SK-N-SH treated with all-trans-retinoic acid at 6 μM for 48 hours (cell line): ENCODE measurements around the gene RB1.

Experiments
- ATAC-seq: fragments of 200-7000 bp; cut with Tn5 transposase; 3 replicates; pipeline ENCODE4 v1.9.1; 2020; ENCODE audit warnings: mild to moderate bottlenecking, moderate library complexity
- ARNTL ChIP-seq: fragments of 450-650 bp; formaldehyde crosslinking; IDR thresholded peaks from 2 replicates; pipeline ENCODE4 v1.5.0; 2020; ENCODE audit warnings: low read depth, mild to moderate bottlenecking, moderate library complexity, borderline replicate concordance
- BACH2 ChIP-seq: fragments of 250-450 bp; sonication (Bioruptor Pico); IDR thresholded peaks from 2 replicates; pipeline ENCODE4 v1.9.0; 2021; ENCODE audit warnings: mild to moderate bottlenecking, borderline replicate concordance
- CREB5 ChIP-seq: fragments of 250-450 bp; sonication (Bioruptor Pico); IDR thresholded peaks from 2 replicates; pipeline ENCODE4 v1.5.1; 2020; ENCODE audit warnings: low read depth, mild to moderate bottlenecking, moderate library complexity
- CSDC2 ChIP-seq: fragments of 250-450 bp; sonication (Bioruptor Pico); IDR thresholded peaks from 2 replicates; pipeline ENCODE4 v1.5.0; 2020; ENCODE audit warnings: mild to moderate bottlenecking, moderate library complexity
- CSRNP3 ChIP-seq: fragments of 250-450 bp; sonication (Bioruptor Pico); IDR thresholded peaks from 2 replicates; pipeline ENCODE4 v1.5.1; 2021; ENCODE audit warnings: mild to moderate bottlenecking, moderate library complexity
- ESRRG ChIP-seq: fragments of 250-450 bp; sonication (Bioruptor Pico); IDR thresholded peaks from 2 replicates; pipeline ENCODE4 v1.6.1; 2021; ENCODE audit warnings: mild to moderate bottlenecking
- GLIS3 ChIP-seq: fragments of 250-450 bp; sonication (Bioruptor Pico); IDR thresholded peaks from 2 replicates; pipeline ENCODE4 v1.5.0; 2020; ENCODE audit warnings: mild to moderate bottlenecking, moderate library complexity
- ISL1 ChIP-seq: fragments of 250-450 bp; sonication (Bioruptor Pico); IDR thresholded peaks from 2 replicates; pipeline ENCODE4 v2.1.2; 2022; ENCODE audit warnings: mild to moderate bottlenecking, moderate library complexity
- OSR1 ChIP-seq: fragments of 250-450 bp; sonication (Bioruptor Pico); IDR thresholded peaks from 2 replicates; pipeline ENCODE4 v1.8.0; 2022; ENCODE audit warnings: moderate library complexity, mild to moderate bottlenecking, inconsistent platforms
- PATZ1 ChIP-seq: fragments of 250-450 bp; sonication (Bioruptor Pico); IDR thresholded peaks from 2 replicates; pipeline ENCODE4 v1.8.0; 2020; ENCODE audit warnings: mild to moderate bottlenecking, moderate library complexity, borderline replicate concordance
- PPARA ChIP-seq: fragments of 250-450 bp; sonication (Bioruptor Pico); IDR thresholded peaks from 2 replicates; pipeline ENCODE4 v1.5.0; 2020; ENCODE audit warnings: mild to moderate bottlenecking, borderline replicate concordance
- RARB ChIP-seq: fragments of 250-450 bp; sonication (Bioruptor Pico); IDR thresholded peaks from 2 replicates; pipeline ENCODE4 v1.8.0; 2021; ENCODE audit warnings: mild to moderate bottlenecking, moderate library complexity
- SNAI2 ChIP-seq: fragments of 250-450 bp; sonication (Bioruptor Pico); IDR thresholded peaks from 2 replicates; pipeline ENCODE4 v1.5.0; 2020; ENCODE audit warnings: mild to moderate bottlenecking, moderate library complexity
- TCF4 ChIP-seq: fragments of 250-450 bp; sonication (Bioruptor Pico); IDR thresholded peaks from 2 replicates; pipeline ENCODE4 v1.8.0; 2021; ENCODE audit warnings: mild to moderate bottlenecking, moderate library complexity, borderline replicate concordance
- TOX ChIP-seq: fragments of 250-450 bp; sonication (Bioruptor Pico); IDR thresholded peaks from 2 replicates; pipeline ENCODE4 v1.8.0; 2021; ENCODE audit warnings: mild to moderate bottlenecking, moderate library complexity, borderline replicate concordance
- TSHZ2 ChIP-seq: fragments of 250-450 bp; sonication (Bioruptor Pico); IDR thresholded peaks from 2 replicates; pipeline ENCODE4 v1.5.0; 2020; ENCODE audit warnings: mild to moderate bottlenecking, moderate library complexity
- ZC3H10 ChIP-seq: fragments of 250-450 bp; sonication (Bioruptor Pico); IDR thresholded peaks from 2 replicates; pipeline ENCODE4 v1.5.1; 2021; ENCODE audit warnings: mild to moderate bottlenecking, moderate library complexity
- ZFP3 ChIP-seq: fragments of 250-450 bp; sonication (Bioruptor Pico); IDR thresholded peaks from 2 replicates; pipeline ENCODE4 v1.5.0; 2020; ENCODE audit warnings: mild to moderate bottlenecking, moderate library complexity
- ZFP30 ChIP-seq: fragments of 450-650 bp; formaldehyde crosslinking; IDR thresholded peaks from 2 replicates; pipeline ENCODE4 v1.5.0; 2022; ENCODE audit warnings: mild to moderate bottlenecking, moderate library complexity
- ZNF565 ChIP-seq: fragments of 450-650 bp; formaldehyde crosslinking; conservative IDR thresholded peaks from 2 replicates; pipeline ENCODE4 v1.5.0; 2020; ENCODE audit warnings: low read depth, mild to moderate bottlenecking, moderate library complexity
- ZNF70 ChIP-seq: fragments of 450-650 bp; formaldehyde crosslinking; IDR thresholded peaks from 2 replicates; pipeline ENCODE4 v1.5.0; 2020; ENCODE audit warnings: mild to moderate bottlenecking, moderate library complexity
- ZNF8 ChIP-seq: fragments of 450-650 bp; formaldehyde crosslinking; IDR thresholded peaks from 2 replicates; pipeline ENCODE4 v1.5.0; 2020; ENCODE audit warnings: mild to moderate bottlenecking, moderate library complexity
- TF ChIP-seq, protein P1 (sequence below): fragments of 250-450 bp; sonication (Bioruptor Pico); IDR thresholded peaks from 2 replicates; pipeline ENCODE4 v1.8.0; 2021; ENCODE audit warnings: low read depth, mild to moderate bottlenecking, moderate library complexity, borderline replicate concordance

Gene RB1

DNA sequence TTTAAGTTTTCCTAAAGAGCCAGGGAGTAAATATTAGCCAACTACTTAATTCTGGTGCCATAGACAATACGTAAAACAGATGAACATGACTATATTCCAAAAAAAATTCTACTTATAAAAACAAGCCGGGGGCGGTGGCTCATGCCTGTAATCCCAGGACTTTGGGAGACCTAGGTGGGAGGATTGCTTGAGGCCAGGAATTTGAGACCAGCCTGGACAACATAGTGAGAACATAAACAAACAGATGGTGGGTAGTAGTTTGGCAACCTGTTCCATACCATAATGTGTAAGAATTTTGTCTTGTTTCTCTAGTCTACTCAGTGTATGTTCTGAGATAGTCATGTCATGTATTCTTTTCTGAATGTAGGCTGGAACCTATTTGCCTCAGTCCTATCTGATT, 45.1 kb upstream of the RB1 start:
- ATAC-seq: no peak
- TF ChIP-seq ZFP3 (no peak), ESRRG (CRISPR knock-in tag) (no peak), GLIS3 (CRISPR knock-in tag) (no peak), TOX (no peak), PATZ1 (CRISPR knock-in tag) (no peak)
- TF ChIP-seq, protein P1, sequence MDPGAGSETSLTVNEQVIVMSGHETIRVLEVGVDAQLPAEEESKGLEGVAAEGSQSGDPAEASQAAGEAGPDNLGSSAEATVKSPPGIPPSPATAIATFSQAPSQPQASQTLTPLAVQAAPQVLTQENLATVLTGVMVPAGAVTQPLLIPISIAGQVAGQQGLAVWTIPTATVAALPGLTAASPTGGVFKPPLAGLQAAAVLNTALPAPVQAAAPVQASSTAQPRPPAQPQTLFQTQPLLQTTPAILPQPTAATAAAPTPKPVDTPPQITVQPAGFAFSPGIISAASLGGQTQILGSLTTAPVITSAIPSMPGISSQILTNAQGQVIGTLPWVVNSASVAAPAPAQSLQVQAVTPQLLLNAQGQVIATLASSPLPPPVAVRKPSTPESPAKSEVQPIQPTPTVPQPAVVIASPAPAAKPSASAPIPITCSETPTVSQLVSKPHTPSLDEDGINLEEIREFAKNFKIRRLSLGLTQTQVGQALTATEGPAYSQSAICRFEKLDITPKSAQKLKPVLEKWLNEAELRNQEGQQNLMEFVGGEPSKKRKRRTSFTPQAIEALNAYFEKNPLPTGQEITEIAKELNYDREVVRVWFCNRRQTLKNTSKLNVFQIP (CRISPR knock-in tag): no peak

DNA sequence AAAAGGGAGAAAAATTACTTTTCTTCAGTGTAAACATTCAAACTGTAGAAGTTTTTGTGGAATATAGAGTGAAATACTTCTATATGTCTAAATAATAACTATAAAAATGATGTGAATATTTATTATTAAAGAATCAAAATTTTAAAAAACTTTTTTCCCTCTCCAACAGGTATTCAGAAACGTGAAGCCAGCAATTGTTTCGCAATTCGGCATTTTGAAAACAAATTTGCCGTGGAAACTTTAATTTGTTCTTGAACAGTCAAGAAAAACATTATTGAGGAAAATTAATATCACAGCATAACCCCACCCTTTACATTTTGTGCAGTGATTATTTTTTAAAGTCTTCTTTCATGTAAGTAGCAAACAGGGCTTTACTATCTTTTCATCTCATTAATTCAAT, 42.6 kb upstream of the RB1 start:
- TF ChIP-seq RARB (CRISPR knock-in tag): no peak
- TF ChIP-seq GLIS3 (CRISPR knock-in tag): no peak
- no peak for TF ChIP-seq ZNF70 (CRISPR knock-in tag)
- no peak for TF ChIP-seq ZFP30 (CRISPR knock-in tag)
- no peak for TF ChIP-seq PPARA (CRISPR knock-in tag)
- no peak for TF ChIP-seq BACH2 (CRISPR knock-in tag)
- TF ChIP-seq ISL1 (CRISPR knock-in tag): no peak
- TF ChIP-seq ZFP3: no peak
- TF ChIP-seq CSDC2 (CRISPR knock-in tag): no peak
- no peak for TF ChIP-seq ZC3H10 (CRISPR knock-in tag)
- TF ChIP-seq TOX: no peak
- TF ChIP-seq, protein P1 (CRISPR knock-in tag): no peak

GRCh38 chr13:48263196-48263595, 40.4 kb upstream of the RB1 start:
- no peak for ATAC-seq
- no peak for TF ChIP-seq ZFP30 (CRISPR knock-in tag)
- no peak for TF ChIP-seq OSR1
- no peak for TF ChIP-seq GLIS3 (CRISPR knock-in tag)
- no peak for TF ChIP-seq PPARA (CRISPR knock-in tag)
- TF ChIP-seq, protein P1 (CRISPR knock-in tag): no peak
- no peak for TF ChIP-seq CSDC2 (CRISPR knock-in tag)
- TF ChIP-seq RARB (CRISPR knock-in tag): no peak
- TF ChIP-seq ZNF8 (CRISPR knock-in tag): no peak
- TF ChIP-seq ZNF70 (CRISPR knock-in tag): no peak
- TF ChIP-seq TCF4 (CRISPR knock-in tag): no peak
- TF ChIP-seq TOX: no peak
- no peak for TF ChIP-seq ISL1 (CRISPR knock-in tag)
- TF ChIP-seq TSHZ2 (CRISPR knock-in tag): no peak
- TF ChIP-seq CREB5 (CRISPR knock-in tag): no peak
- TF ChIP-seq SNAI2 (CRISPR knock-in tag): no peak
- no peak for TF ChIP-seq ZNF565 (CRISPR knock-in tag)
- TF ChIP-seq ESRRG (CRISPR knock-in tag): no peak
- TF ChIP-seq ARNTL: no peak
- no peak for TF ChIP-seq ZC3H10 (CRISPR knock-in tag)
- TF ChIP-seq CSRNP3: no peak
- TF ChIP-seq, all 23 proteins: peak for 0

More for the DNA sequence above, 42.6 kb upstream of the RB1 start:
- no peak for ATAC-seq
